Measurements from ENCODE around the gene PTGFRN.
A peak's percentile ranks its signal among the peaks of the same experiment; 100 is the strongest.
"Not testable (repeated sequence)": the region's sequence is repeated elsewhere in the genome, so short reads cannot be mapped to it uniquely, and the experiment has no call there.

PTGFRN gene

DNA sequence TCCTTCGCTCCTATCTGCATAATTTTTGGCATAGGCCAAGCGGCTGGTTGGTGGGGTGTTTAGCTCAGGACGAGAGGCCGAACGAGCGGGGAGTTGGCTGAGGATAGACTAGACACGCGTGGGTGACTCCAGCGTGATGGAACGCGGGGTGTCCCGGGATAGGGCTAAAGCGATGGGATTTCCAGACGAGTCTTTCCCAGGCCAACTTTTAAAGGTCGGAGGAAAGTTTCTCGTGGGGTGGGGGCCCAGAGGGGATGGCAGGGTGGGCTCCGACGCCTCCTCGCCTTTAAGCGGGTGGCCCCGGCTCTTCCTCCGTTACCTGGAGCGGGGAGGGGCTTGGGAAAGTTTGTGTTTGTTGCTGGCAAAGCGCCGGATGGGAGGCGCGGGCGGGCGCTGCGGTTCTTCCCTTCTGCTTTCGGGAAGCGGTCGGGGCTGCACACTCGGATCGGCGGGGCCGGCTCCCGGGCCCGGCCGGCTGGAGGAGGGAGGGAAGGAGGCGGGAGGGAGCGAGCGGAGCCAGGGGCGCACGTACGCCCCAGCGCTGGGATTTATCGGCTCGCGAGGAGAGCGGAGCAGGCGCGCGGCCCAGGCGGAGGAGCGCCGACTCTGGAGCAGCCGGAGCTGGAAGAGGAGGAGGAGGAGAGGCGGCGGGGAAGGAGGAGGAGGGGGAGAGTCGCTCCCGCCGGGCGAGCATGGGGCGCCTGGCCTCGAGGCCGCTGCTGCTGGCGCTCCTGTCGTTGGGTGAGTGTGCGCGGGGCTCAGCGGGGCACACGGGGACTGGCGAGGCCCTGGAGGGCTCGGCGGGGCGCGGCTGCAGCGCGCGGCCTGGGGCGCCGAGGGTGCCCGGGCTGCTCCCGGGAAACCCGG, at the start of gene PTGFRN:
Gene PTGFRN (plus strand): TSS at position 405 of the 867 bp plus-strand sequence. CDS start 288 bp downstream, at position 693.
- Mint-ChIP-seq H3K36me3 (no peaks in the 10 kb centered on the region), H3K9me3 (no peaks in the 10 kb centered on the region), H3K4me1 (no peaks in the 10 kb centered on the region), H3K4me3 (peak within 1 kb of the TSS; percentile 45), H3K27me3 (peaks cover 10% of the 10 kb centered on the region), H3K27ac (no peak within 1 kb of the TSS)
- ATAC-seq (ENCODE audit: low read depth): no peak
- DNase-seq (ENCODE audit: low spot score in 2 of 2): no peak

- not testable (repeated sequence) for H3K27ac Mint-ChIP-seq; H3K36me3 Mint-ChIP-seq; H3K9me3 Mint-ChIP-seq; H3K4me1 Mint-ChIP-seq; DNase-seq (ENCODE audit: low spot score in 2 of 2); ATAC-seq (ENCODE audit: low read depth); H3K27me3 Mint-ChIP-seq; H3K4me3 Mint-ChIP-seq
Observed at GRCh38 chr1:116860167-116860566, 49.5 kb upstream of the PTGFRN start.

- ATAC-seq (ENCODE audit: low read depth): no peak
- Mint-ChIP-seq H3K4me3 (no peak overlapping the region), H3K27me3 (peaks cover 3% of the 10 kb centered on the region), H3K27ac (no peak overlapping the region), H3K9me3 (no peaks in the 10 kb centered on the region), H3K4me1 (no peaks in the 10 kb centered on the region), H3K36me3 (no peaks in the 10 kb centered on the region)
- no peak for DNase-seq (ENCODE audit: low spot score in 2 of 2)
Observed at GRCh38 chr1:116861137-116861536, 48.6 kb upstream of the PTGFRN start.

DNA sequence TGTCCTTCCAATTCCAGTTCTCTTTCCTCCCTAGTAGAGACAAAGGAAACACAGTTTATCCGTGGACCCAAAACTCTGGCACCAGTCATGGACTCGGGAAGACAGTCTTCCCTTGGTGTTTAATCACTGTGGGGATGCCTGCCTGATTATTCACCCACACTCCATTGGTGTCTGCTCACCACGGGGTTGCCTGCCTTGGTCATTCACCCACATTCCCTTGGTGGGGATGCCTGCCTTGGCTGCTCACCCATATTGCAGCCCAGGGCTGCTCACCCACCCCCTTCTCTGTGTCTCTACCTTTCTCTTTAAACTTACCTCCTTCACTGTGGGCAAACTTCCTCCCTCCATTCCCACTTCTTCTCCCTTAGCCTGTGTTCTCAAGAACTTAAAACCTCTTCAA, 46.7 kb upstream of the PTGFRN start:
- not testable (repeated sequence) for H3K27me3 Mint-ChIP-seq; H3K4me3 Mint-ChIP-seq; H3K36me3 Mint-ChIP-seq; DNase-seq (ENCODE audit: low spot score in 2 of 2); H3K27ac Mint-ChIP-seq; ATAC-seq (ENCODE audit: low read depth); H3K9me3 Mint-ChIP-seq; H3K4me1 Mint-ChIP-seq

- not testable (repeated sequence) for H3K36me3 Mint-ChIP-seq; DNase-seq (ENCODE audit: low spot score in 2 of 2); H3K9me3 Mint-ChIP-seq; H3K4me3 Mint-ChIP-seq; ATAC-seq (ENCODE audit: low read depth); H3K4me1 Mint-ChIP-seq; H3K27ac Mint-ChIP-seq; H3K27me3 Mint-ChIP-seq
Observed at GRCh38 chr1:116866478-116866877, 43.2 kb upstream of the PTGFRN start.

DNA sequence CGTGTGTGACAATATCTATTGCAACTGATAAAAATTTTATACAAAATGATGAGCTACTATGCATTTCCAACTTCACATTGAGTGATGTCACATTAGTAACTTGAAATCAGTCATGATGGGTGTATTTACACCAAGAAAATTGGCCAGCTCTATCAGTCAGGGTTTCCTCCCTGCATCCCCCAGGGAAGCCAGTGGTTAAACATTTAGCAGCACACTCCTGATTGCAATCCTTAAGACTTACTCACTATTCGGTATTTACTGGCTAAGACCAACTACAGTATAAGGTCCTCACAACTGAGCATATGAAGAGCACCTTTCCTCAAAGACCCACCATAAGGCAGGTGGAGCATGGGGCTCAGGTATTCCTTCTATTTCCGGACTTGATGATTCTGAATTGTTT, 41.3 kb upstream of the PTGFRN start:
- H3K27me3 Mint-ChIP-seq: peaks cover 7% of the 10 kb centered on the region
- no peak overlapping the region for H3K27ac Mint-ChIP-seq
- no peaks in the 10 kb centered on the region for H3K4me1 Mint-ChIP-seq
- H3K36me3 Mint-ChIP-seq: no peaks in the 10 kb centered on the region
- no peak for ATAC-seq (ENCODE audit: low read depth)
- H3K9me3 Mint-ChIP-seq: no peaks in the 10 kb centered on the region
- DNase-seq (ENCODE audit: low spot score in 2 of 2): no peak
- H3K4me3 Mint-ChIP-seq: no peak overlapping the region

DNA sequence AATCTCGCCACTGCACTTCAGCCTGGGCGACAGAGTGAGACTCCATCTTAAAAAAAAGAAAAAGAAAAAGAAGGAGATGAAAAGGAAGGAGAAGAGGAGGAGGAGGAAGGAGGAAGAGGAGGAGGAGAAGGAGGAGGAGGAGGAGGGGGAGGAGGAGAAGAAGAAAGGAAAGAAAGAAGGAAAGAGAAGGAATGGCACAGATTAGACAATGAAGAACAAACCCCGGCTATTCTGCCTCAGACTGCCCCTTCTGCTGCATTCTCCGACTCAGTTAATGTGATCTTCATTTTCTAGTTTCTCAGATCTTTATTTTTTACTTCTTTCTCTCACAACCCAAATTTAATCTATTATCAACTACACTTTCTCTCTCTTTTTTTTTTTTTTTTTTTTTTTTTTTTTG, 40.1 kb upstream of the PTGFRN start:
- no peak overlapping the region for H3K27ac Mint-ChIP-seq
- no peak overlapping the region for H3K4me3 Mint-ChIP-seq
- H3K36me3 Mint-ChIP-seq: no peaks in the 10 kb centered on the region
- H3K4me1 Mint-ChIP-seq: no peaks in the 10 kb centered on the region
- DNase-seq (ENCODE audit: low spot score in 2 of 2) (no peak), ATAC-seq (ENCODE audit: low read depth) (no peak)
- H3K27me3 Mint-ChIP-seq: peaks cover 10% of the 10 kb centered on the region
- no peaks in the 10 kb centered on the region for H3K9me3 Mint-ChIP-seq

DNA sequence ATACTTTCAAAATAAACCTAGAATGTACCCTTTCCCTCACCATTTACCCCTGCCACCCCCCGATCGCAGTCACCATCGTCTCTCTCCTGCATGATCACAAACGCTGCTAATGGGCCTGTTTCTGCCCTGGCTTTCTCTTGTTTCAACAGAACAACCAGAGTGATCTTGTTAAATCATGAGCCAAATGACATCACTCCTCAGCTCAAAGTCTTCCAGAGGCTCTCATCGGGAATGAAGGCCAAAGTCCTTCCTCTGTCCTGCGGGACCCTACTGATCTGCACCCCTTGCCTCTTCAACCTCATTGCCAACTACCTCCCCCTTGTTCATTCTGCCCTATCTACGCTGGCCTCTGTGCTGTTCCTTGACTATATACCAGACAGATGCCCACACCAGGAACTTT, 39.4 kb upstream of the PTGFRN start:
- H3K36me3 Mint-ChIP-seq: no peaks in the 10 kb centered on the region
- H3K27me3 Mint-ChIP-seq: peaks cover 10% of the 10 kb centered on the region
- H3K9me3 Mint-ChIP-seq: no peaks in the 10 kb centered on the region
- no peaks in the 10 kb centered on the region for H3K4me1 Mint-ChIP-seq
- DNase-seq (ENCODE audit: low spot score in 2 of 2): no peak
- no peak overlapping the region for H3K27ac Mint-ChIP-seq
- no peak for ATAC-seq (ENCODE audit: low read depth)
- H3K4me3 Mint-ChIP-seq: no peak overlapping the region

- ATAC-seq (ENCODE audit: low read depth) (no peak), DNase-seq (ENCODE audit: low spot score in 2 of 2) (no peak)
- Mint-ChIP-seq H3K36me3 (no peaks in the 10 kb centered on the region), H3K27ac (no peak overlapping the region), H3K9me3 (no peaks in the 10 kb centered on the region), H3K4me3 (no peak overlapping the region), H3K4me1 (no peaks in the 10 kb centered on the region), H3K27me3 (peaks cover 10% of the 10 kb centered on the region)
Observed at GRCh38 chr1:116871779-116872146, 38.0 kb upstream of the PTGFRN start.

DNA sequence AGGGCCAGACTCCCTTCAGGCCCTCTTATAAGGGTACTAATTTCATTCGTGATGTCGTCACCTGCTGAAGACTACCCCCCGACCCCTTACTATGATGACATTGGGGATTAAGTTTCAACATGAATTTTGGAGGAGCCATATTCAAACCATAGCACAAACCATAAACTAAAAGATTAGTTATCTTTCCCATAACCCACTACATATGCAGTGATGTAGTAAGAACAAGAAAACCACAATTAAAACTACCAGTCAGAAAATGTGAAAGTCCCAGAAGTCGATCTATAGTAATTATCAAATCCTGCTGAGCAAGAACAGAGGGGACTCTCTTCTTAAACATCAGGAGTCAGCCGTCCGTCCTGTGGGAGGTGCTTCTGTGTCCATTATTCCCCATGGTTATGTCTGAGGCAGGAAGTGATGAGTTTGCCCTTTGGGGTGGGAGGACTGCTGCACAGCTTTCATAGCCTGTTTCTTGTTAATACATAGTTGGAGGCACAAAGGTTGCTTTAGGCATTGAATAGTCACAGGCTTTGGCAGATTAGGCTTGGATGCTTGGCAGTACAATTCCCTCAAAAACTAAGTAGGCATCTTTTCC, 35.9 kb upstream of the PTGFRN start:
- Mint-ChIP-seq H3K9me3 (no peaks in the 10 kb centered on the region), H3K4me3 (no peak overlapping the region), H3K36me3 (no peaks in the 10 kb centered on the region), H3K27ac (no peak overlapping the region), H3K27me3 (peaks cover 10% of the 10 kb centered on the region), H3K4me1 (no peaks in the 10 kb centered on the region)
- no peak for ATAC-seq (ENCODE audit: low read depth)
- DNase-seq (ENCODE audit: low spot score in 2 of 2): no peak

DNA sequence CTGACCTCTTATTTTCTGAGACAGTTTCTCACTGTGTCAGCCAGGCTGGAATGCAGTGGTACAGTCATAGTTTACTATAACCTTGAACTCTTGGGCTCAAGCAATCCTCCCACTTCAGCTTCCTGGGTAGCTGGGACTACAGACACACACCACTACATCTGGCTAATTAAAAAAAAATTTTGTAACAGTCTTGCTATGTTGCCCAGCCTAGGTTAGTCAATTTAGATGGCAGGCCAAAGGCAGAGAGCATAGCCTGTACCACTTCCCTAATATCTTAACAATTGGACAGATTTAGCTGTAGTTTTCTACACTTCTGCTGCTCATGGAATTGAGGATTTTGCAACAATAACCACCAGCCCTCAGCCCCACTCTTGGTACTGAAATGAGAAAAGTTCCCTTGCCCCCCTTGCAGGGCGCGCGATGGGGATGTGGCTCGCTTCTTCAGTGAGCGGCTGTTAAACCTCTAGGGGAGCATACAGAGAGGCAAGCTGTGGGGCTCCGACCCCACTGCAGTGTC, 34.9 kb upstream of the PTGFRN start:
- Mint-ChIP-seq H3K36me3 (no peaks in the 10 kb centered on the region), H3K4me1 (no peaks in the 10 kb centered on the region), H3K27me3 (peaks cover 10% of the 10 kb centered on the region), H3K4me3 (no peak overlapping the region), H3K27ac (no peak overlapping the region), H3K9me3 (no peaks in the 10 kb centered on the region)
- no peak for ATAC-seq (ENCODE audit: low read depth)
- DNase-seq (ENCODE audit: low spot score in 2 of 2): no peak

DNA sequence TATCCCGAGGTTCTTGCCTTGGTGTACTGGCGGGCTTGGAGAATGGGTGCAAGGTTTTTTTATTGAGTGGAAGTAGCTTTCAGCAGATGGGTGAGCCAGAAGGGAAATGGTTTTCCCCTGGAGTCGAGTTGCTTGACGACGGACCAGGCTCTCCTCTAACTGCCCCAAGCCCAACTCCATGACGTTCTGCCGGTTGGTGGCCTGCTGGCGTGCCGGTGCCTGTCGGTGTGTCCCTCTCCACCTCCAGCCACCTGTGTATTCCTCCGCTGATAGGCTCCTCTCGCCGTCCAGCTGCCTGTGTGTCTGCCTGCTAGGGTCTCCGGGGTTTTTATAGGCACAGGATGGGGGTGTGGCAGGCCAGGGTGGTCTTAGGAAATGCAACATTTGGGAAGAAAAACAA, 34.3 kb upstream of the PTGFRN start:
- no peak overlapping the region for H3K4me3 Mint-ChIP-seq
- H3K4me1 Mint-ChIP-seq: no peaks in the 10 kb centered on the region
- peaks cover 8% of the 10 kb centered on the region for H3K27me3 Mint-ChIP-seq
- no peak overlapping the region for H3K27ac Mint-ChIP-seq
- no peaks in the 10 kb centered on the region for H3K9me3 Mint-ChIP-seq
- no peaks in the 10 kb centered on the region for H3K36me3 Mint-ChIP-seq
- no peak for DNase-seq (ENCODE audit: low spot score in 2 of 2)
- no peak for ATAC-seq (ENCODE audit: low read depth)

GRCh38 chr1:116875946-116876345, 33.8 kb upstream of the PTGFRN start:
- H3K4me1 Mint-ChIP-seq; H3K9me3 Mint-ChIP-seq; H3K27ac Mint-ChIP-seq; H3K36me3 Mint-ChIP-seq; H3K27me3 Mint-ChIP-seq; H3K4me3 Mint-ChIP-seq; DNase-seq (ENCODE audit: low spot score in 2 of 2); ATAC-seq (ENCODE audit: low read depth): not testable (repeated sequence)

GRCh38 chr1:116877141-116877818, 32.4 kb upstream of the PTGFRN start:
- H3K36me3 Mint-ChIP-seq: no peaks in the 10 kb centered on the region
- DNase-seq (ENCODE audit: low spot score in 2 of 2): no peak
- no peak for ATAC-seq (ENCODE audit: low read depth)
- H3K27me3 Mint-ChIP-seq: peaks cover 4% of the 10 kb centered on the region
- no peaks in the 10 kb centered on the region for H3K9me3 Mint-ChIP-seq
- H3K27ac Mint-ChIP-seq: no peak overlapping the region
- H3K4me1 Mint-ChIP-seq: no peaks in the 10 kb centered on the region
- H3K4me3 Mint-ChIP-seq: no peak overlapping the region
